K562 (cell line): ENCODE data around the gene CNBD2. TPM values are rescaled to one million over a fixed set of nuclear protein-coding genes. Genes with fewer than 3 reads are reported as not detected.
A peak's percentile ranks its signal among the peaks of the same experiment; 100 is the strongest.

Experiments used
- BMI1 ChIP-seq: fragments of 150-350 bp; IDR thresholded peaks from 2 replicates; pipeline ENCODE4 v1.6.1; 2014; ENCODE audit warnings: low read length
- COPS2 ChIP-seq: fragments of 450-650 bp; conservative IDR thresholded peaks from 2 replicates; pipeline ENCODE4 v1.6.1; 2016; ENCODE audit warnings: mild to moderate bottlenecking, moderate library complexity
- EHMT2 ChIP-seq: fragments of 450-650 bp; IDR thresholded peaks from 2 replicates; pipeline ENCODE4 v1.6.1; 2018; ENCODE audit warnings: antibody characterized with exemption
- ELK3 ChIP-seq: fragments of 450-650 bp; formaldehyde crosslinking; IDR thresholded peaks from 2 replicates; pipeline ENCODE4 v1.4.0; 2020; ENCODE audit warnings: mild to moderate bottlenecking
- HCFC1 ChIP-seq: IDR thresholded peaks from 2 replicates; pipeline ENCODE4 v1.6.1; 2012; ENCODE audit warnings: low read depth, low read length, improper control_type of control experiment
- HINFP ChIP-seq: fragments of 450-650 bp; conservative IDR thresholded peaks from 2 replicates; pipeline ENCODE4 v1.6.1; 2016; ENCODE audit warnings: missing genetic modification characterization, low read depth, mild to moderate bottlenecking, control low read depth, missing compliant biosample characterization
- ID3 ChIP-seq, 2 experiments: fragments of 250-450 bp in 1 of 2; fragments of 450-650 bp in 1 of 2; sonication (Bioruptor Pico) in 1 of 2; IDR thresholded peaks; 2 replicates each; pipeline versions ENCODE4 v1.6.1 to v1.8.0; 2016 to 2021; ENCODE audit warnings: mild to moderate bottlenecking in 2 of 2, moderate library complexity in 2 of 2, missing compliant biosample characterization in 1 of 2, missing genetic modification characterization in 1 of 2
- NEUROD1 ChIP-seq: fragments of 150-350 bp; IDR thresholded peaks from 2 replicates; pipeline ENCODE4 v1.6.1; 2014; ENCODE audit warnings: borderline replicate concordance, low read length, low read depth; ENCODE audit not compliant: partially characterized antibody
- PHF21A ChIP-seq: fragments of 450-650 bp; IDR thresholded peaks from 2 replicates; pipeline ENCODE4 v1.6.1; 2017; ENCODE audit warnings: low read depth, borderline replicate concordance
- SMAD2 ChIP-seq: fragments of 150-350 bp; IDR thresholded peaks from 2 replicates; pipeline ENCODE4 v1.6.1; 2014; ENCODE audit warnings: low read depth, mild to moderate bottlenecking, low read length
- SMC3 ChIP-seq: conservative IDR thresholded peaks from 2 replicates; pipeline ENCODE4 v1.6.1; 2011; ENCODE audit warnings: low read depth, low read length, improper control_type of control experiment; ENCODE audit not compliant: insufficient read depth
- SP1 ChIP-seq: sonication (generic); formaldehyde crosslinking; IDR thresholded peaks from 2 replicates; pipeline ENCODE4 v1.8.1; 2022; ENCODE audit warnings: mild to moderate bottlenecking, missing genetic modification reagents
- TAF15 ChIP-seq: fragments of 200-400 bp; formaldehyde crosslinking; IDR thresholded peaks from 2 replicates; pipeline ENCODE4 v1.6.1; 2017; ENCODE audit warnings: mild to moderate bottlenecking, low read depth, low read length, moderate library complexity
- TEAD1 ChIP-seq, 2 experiments: fragments of 450-650 bp in 1 of 2; sonication (generic) in 1 of 2; formaldehyde crosslinking; IDR thresholded peaks; 2 replicates each; pipeline versions ENCODE4 v1.4.0 to v1.8.0; 2020 to 2022; ENCODE audit warnings: mild to moderate bottlenecking in 2 of 2, missing genetic modification reagents in 1 of 2
- ZBTB8A ChIP-seq: fragments of 450-650 bp; IDR thresholded peaks from 2 replicates; pipeline ENCODE4 v1.6.1; 2018; ENCODE audit warnings: mild to moderate bottlenecking, moderate library complexity; ENCODE audit not compliant: partially characterized antibody
- ZNF175 ChIP-seq: fragments of 200-800 bp; sonication (Bioruptor generic); IDR thresholded peaks from 2 replicates; pipeline ENCODE4 v1.6.1; 2016; ENCODE audit warnings: low read depth, mild to moderate bottlenecking, missing genetic modification characterization, missing compliant biosample characterization
- ZNF354B ChIP-seq: fragments of 250-450 bp; sonication (Bioruptor Pico); IDR thresholded peaks from 2 replicates; pipeline ENCODE4 v1.4.0; 2020
- ZNF436 ChIP-seq: fragments of 250-450, 450-650 bp; sonication (Bioruptor Pico); formaldehyde crosslinking; IDR thresholded peaks from 2 replicates; pipeline ENCODE4 v1.7.0; 2020; ENCODE audit warnings: mild to moderate bottlenecking
- ZNF609 ChIP-seq: sonication (generic); formaldehyde crosslinking; IDR thresholded peaks from 2 replicates; pipeline ENCODE4 v1.8.1; 2023; ENCODE audit warnings: missing genetic modification reagents, mild to moderate bottlenecking, borderline replicate concordance
- polyA plus RNA-seq, 8 experiments: library from polyadenylated mRNA; depleted of rRNA in 4 of 8; stranded (reverse) in 5 of 8; unstranded in 3 of 8; fragments of >200 nt; fragmentation: Nextera tagmentation in 2 of 8; fragmentation: Illumina TruSeq in 1 of 8; extraction: Ambion mirVana in 2 of 8; extraction: Trizol in 1 of 8; gene quantifications; 2 replicates each; pipeline versions ENCODE4 v1.2.1 to v1.2.3, GENCODE V29; 2011 to 2014; ENCODE audit warnings: inconsistent platforms in 1 of 8, missing spikeins in 1 of 8
- total RNA-seq, 7 experiments: library from RNA; depleted of rRNA in 6 of 7; stranded (reverse); fragments of >200 nt in 6 of 7; fragmentation: Illumina TruSeq in 2 of 7; extraction: Trizol in 2 of 7; gene quantifications; 2 replicates each; pipeline versions ENCODE4 v1.2.1 to v1.2.3, GENCODE V29; 2011 to 2021; ENCODE audit warnings: low replicate concordance in 1 of 7

CNBD2 gene
- total and polyA plus RNA-seq, 9 of the 15 experiments (the other 6 are each of a cell fraction or from before 2014, with no cell fraction given), result 3.2 to 17.5 (median 5.3) TPM

GRCh38 chr20:36050436-36051317 is 82.3 kb downstream of the CNBD2 start (continued):
- peak; percentile 85 for TF ChIP-seq HCFC1
- TF ChIP-seq COPS2, result no peak
- peak; percentile 61; the same call in 1 of the 2 replicates for TF ChIP-seq SP1 (CRISPR knock-in tag)
- TF ChIP-seq ELK3 (CRISPR knock-in tag), result no peak
- peak in 1 of 2 experiments; percentile 62; a peak in 2 of 4 replicates for TF ChIP-seq TEAD1 (CRISPR knock-in tag; IDR thresholded peaks at IDR 0.05)
- no peak for TF ChIP-seq ZNF436
- TF ChIP-seq EHMT2, result no peak
- TF ChIP-seq ZNF175, result no peak
- peak; percentile 46; the same call in 1 of the 2 replicates for TF ChIP-seq ZNF609
- 0 out of 2 replicates have a peak, but pooled peaks have one; percentile 8 for TF ChIP-seq SMC3
- TF ChIP-seq HINFP, result no peak
- TF ChIP-seq SMAD2, result no peak
- TF ChIP-seq ZNF354B, result no peak
- no peak for TF ChIP-seq ID3 (CRISPR knock-in tag; IDR thresholded peaks at IDR 0.05)
- peak; percentile 50; the same call in 1 of the 2 replicates for TF ChIP-seq ID3 (tag; IDR thresholded peaks at IDR 0.05)
- no peak for TF ChIP-seq BMI1
- TF ChIP-seq TAF15, result no peak
- peak; percentile 84 for TF ChIP-seq NEUROD1
- peak; percentile 45; the same call in 1 of the 2 replicates for TF ChIP-seq PHF21A
- TF ChIP-seq ZBTB8A, result no peak
